Progenitor cell of endocrine pancreas (in vitro differentiated cells): ENCODE data around the gene TBKBP1. TPM values are rescaled to one million over a fixed set of nuclear protein-coding genes. Genes with fewer than 3 reads are reported as not detected.

Experiments used
- DNase-seq: peaks from one replicate; pipeline ENCODE4 v3.0.0; 2021; ENCODE audit warnings: low spot score; ENCODE audit not compliant: unreplicated experiment
- H3K27ac Mint-ChIP-seq: 2 replicates; pipeline ENCODE4 v1.8.0; 2021; ENCODE audit warnings: mild to moderate bottlenecking, moderate library complexity, mixed read lengths
- H3K27me3 Mint-ChIP-seq: 2 replicates; pipeline ENCODE4 v1.8.0; 2021; ENCODE audit warnings: mixed read lengths
- H3K36me3 Mint-ChIP-seq: 2 replicates; pipeline ENCODE4 v1.8.0; 2022; ENCODE audit warnings: mixed read lengths; ENCODE audit not compliant: insufficient read depth
- H3K4me1 Mint-ChIP-seq: 2 replicates; pipeline ENCODE4 v1.8.0; 2021; ENCODE audit warnings: low read depth, mixed read lengths
- H3K4me3 Mint-ChIP-seq: 2 replicates; pipeline ENCODE4 v1.8.0; 2021; ENCODE audit warnings: low read depth, mild to moderate bottlenecking, moderate library complexity, mixed read lengths
- H3K9me3 Mint-ChIP-seq: 2 replicates; pipeline ENCODE4 v1.8.0; 2021; ENCODE audit warnings: low read depth, mixed read lengths
- CTCF ChIP-seq: fragments of 200-600 bp; sonication (generic); IDR thresholded peaks from one replicate; pipeline ENCODE4 v1.5.0; 2021; ENCODE audit warnings: antibody characterized with exemption, mild to moderate bottlenecking; ENCODE audit not compliant: unreplicated experiment
- total RNA-seq: library from RNA; stranded (reverse); gene quantifications from 2 replicates; pipeline ENCODE4 v1.2.1, GENCODE V29; 2021

TBKBP1 gene
- total RNA-seq, 1 donor from 2014 or later = 21.7 TPM

GRCh38 chr17:47685556-47686275 is 8.2 kb upstream of the TBKBP1 start:
- no peak for DNase-seq
- Mint-ChIP-seq H3K4me3 (no peak overlapping the region), H3K27me3 (no peaks in the 10 kb centered on the region), H3K9me3 (no peaks in the 10 kb centered on the region), H3K36me3 (peaks cover 33% of the 10 kb centered on the region), H3K27ac (peak overlapping the region; percentile 9), H3K4me1 (peaks cover 12% of the 10 kb centered on the region)
- no peak for TF ChIP-seq CTCF

- Mint-ChIP-seq H3K27ac (no peak overlapping the region), H3K9me3 (no peaks in the 10 kb centered on the region), H3K36me3 (peaks cover 32% of the 10 kb centered on the region)
These were observed 7.7 kb upstream of the TBKBP1 start for GRCh38 chr17:47686276-47686635.

DNA sequence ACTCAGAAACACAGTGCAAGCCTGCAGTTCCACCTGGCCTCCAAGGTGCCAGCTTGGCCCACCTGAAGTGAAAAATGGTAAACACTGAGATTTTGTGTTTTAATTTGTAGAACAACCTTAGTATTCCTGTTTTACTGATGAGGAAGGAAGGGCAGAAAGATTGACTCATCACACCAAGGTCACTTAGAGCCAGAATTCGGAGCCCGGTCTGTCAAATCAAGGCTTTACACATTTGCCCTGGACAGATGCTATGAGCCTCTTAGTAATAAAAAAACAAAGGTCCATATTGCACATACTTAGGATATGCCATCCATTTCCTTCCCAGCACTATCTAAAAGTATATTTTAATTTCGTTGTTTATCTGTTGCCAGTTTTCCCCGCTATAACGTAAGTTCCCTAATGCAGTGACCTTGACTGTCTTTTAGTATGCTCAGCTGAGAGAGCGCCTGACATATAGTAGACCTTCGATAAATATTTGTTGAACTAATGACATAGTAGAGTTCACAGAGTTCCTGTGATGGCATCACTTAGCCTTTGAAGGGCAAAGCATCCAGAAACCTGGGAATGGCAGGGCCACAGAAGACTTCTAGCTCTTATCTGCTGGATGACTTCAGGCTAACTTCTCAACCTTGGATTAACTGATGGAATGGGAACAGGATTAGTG is 7.2 kb upstream of the TBKBP1 start:
- TF ChIP-seq CTCF = no peak
- H3K4me3 Mint-ChIP-seq = no peak overlapping the region
- peaks cover 12% of the 10 kb centered on the region for H3K4me1 Mint-ChIP-seq
- no peaks in the 10 kb centered on the region for H3K9me3 Mint-ChIP-seq
- no peak for DNase-seq
- H3K27me3 Mint-ChIP-seq = peaks cover under 1% of the 10 kb centered on the region
- H3K27ac Mint-ChIP-seq = no peak overlapping the region
- peaks cover 31% of the 10 kb centered on the region for H3K36me3 Mint-ChIP-seq

More at GRCh38 chr17:47686276-47686635, 7.7 kb upstream of the TBKBP1 start:
- Mint-ChIP-seq H3K27me3 (no peaks in the 10 kb centered on the region), H3K4me1 (peaks cover 12% of the 10 kb centered on the region), H3K4me3 (no peak overlapping the region)
- no peak for TF ChIP-seq CTCF
- DNase-seq = no peak

GRCh38 chr17:47687328-47687690 is 6.7 kb upstream of the TBKBP1 start:
- Mint-ChIP-seq H3K4me1 (peaks cover 12% of the 10 kb centered on the region), H3K27ac (peak overlapping the region; percentile 53), H3K4me3 (no peak overlapping the region), H3K36me3 (peaks cover 25% of the 10 kb centered on the region), H3K9me3 (no peaks in the 10 kb centered on the region), H3K27me3 (peaks cover 3% of the 10 kb centered on the region)
- no peak for DNase-seq
- TF ChIP-seq CTCF = no peak

DNA sequence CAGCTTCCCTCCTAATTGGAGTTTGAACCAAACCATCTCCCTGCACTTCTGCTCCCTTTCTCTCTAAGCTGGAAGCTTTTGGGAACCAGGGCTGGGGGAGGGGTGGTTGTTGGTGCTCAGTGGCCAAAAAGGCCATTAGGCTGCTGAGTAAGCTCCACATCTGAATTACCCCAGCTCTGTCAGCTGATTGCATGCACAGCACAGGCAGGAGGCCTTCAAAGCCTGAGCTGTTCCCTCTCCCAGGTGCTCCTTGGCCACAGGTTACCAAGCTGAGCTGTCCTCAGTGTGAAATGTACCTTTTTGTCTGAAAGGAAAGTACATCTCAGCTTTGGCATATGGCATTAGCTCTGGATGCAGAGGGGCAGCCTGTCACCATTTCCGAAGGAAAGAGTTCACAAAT is 6.2 kb upstream of the TBKBP1 start:
- no peak for TF ChIP-seq CTCF
- Mint-ChIP-seq H3K27me3 (peaks cover 3% of the 10 kb centered on the region), H3K4me3 (no peak overlapping the region), H3K9me3 (no peaks in the 10 kb centered on the region), H3K36me3 (peaks cover 22% of the 10 kb centered on the region), H3K4me1 (peaks cover 14% of the 10 kb centered on the region), H3K27ac (peak overlapping the region; percentile 53)
- DNase-seq = no peak
